SU-DHL-6 (cell line): ENCODE measurements around the gene SMARCA4.

ENCODE experiments used
- H2AFZ ChIP-seq: fragments of 200-600 bp; sonication (generic); 2 replicates; pipeline ENCODE4 v1.6.1; 2014; ENCODE audit warnings: low read depth, mild to moderate bottlenecking, moderate library complexity, mixed read lengths, antibody characterized with exemption, low read length; ENCODE audit not compliant: severe bottlenecking
- H3F3A ChIP-seq: fragments of 200-600 bp; shearing (Covaris generic); 2 replicates; pipeline ENCODE4 v1.6.0; 2016; ENCODE audit warnings: antibody characterized with exemption, mild to moderate bottlenecking; ENCODE audit not compliant: insufficient read depth
- H3K27ac ChIP-seq: fragments of 200-600 bp; sonication (generic); 2 replicates; pipeline ENCODE4 v1.5.1; 2016; ENCODE audit warnings: low read depth, mild to moderate bottlenecking, low read length, moderate library complexity, mixed read lengths
- H3K27me3 ChIP-seq: fragments of 200-600 bp; sonication (generic), shearing (Covaris generic); 2 replicates; pipeline ENCODE4 v1.6.0; 2014; ENCODE audit warnings: mild to moderate bottlenecking, low read length
- H3K36me3 ChIP-seq: fragments of 200-600 bp; sonication (generic); 2 replicates; pipeline ENCODE4 v1.6.1; 2014; ENCODE audit warnings: mild to moderate bottlenecking, low read length, mixed read lengths
- H3K4me2 ChIP-seq: fragments of 300-600, 200-600 bp; shearing (Covaris generic), sonication (generic); 2 replicates; pipeline ENCODE4 v1.6.0; 2014; ENCODE audit warnings: low read length, low read depth, mild to moderate bottlenecking; ENCODE audit not compliant: poor library complexity, severe bottlenecking
- H3K4me3 ChIP-seq: fragments of 200-600 bp; sonication (generic); 2 replicates; pipeline ENCODE4 v1.5.1; 2014; ENCODE audit warnings: antibody characterized with exemption, low read length, mild to moderate bottlenecking, mixed read lengths; ENCODE audit not compliant: insufficient read depth, poor library complexity, severe bottlenecking
- H3K79me2 ChIP-seq: fragments of 200-600 bp; sonication (generic); 2 replicates; pipeline ENCODE4 v1.6.1; 2014; ENCODE audit warnings: mild to moderate bottlenecking, low read length, moderate library complexity; ENCODE audit not compliant: insufficient read depth
- H3K9ac ChIP-seq: fragments of 200-600 bp; sonication (generic); 2 replicates; pipeline ENCODE4 v1.7.0; 2014; ENCODE audit warnings: mild to moderate bottlenecking, low read length
- H3K9me2 ChIP-seq: fragments of 200-600 bp; sonication (generic); replicated peaks from 2 replicates; pipeline ENCODE4 v1.6.1; 2014; ENCODE audit warnings: low read length; ENCODE audit not compliant: insufficient read depth
- H3K9me3 ChIP-seq: fragments of 200-600 bp; sonication (generic); 2 replicates; pipeline ENCODE4 v1.6.1; 2014; ENCODE audit warnings: low read length, mixed read lengths; ENCODE audit not compliant: insufficient read depth
- H4K20me1 ChIP-seq: fragments of 200-600 bp; sonication (generic); 2 replicates; pipeline ENCODE4 v1.6.1; 2014; ENCODE audit warnings: low read depth, mild to moderate bottlenecking, antibody characterized with exemption, low read length, moderate library complexity, mixed read lengths
- EZH2phosphoT487 ChIP-seq: fragments of 200-600 bp; sonication (generic), shearing (Covaris generic); conservative IDR thresholded peaks from 2 replicates; pipeline ENCODE4 v1.6.1; 2018; ENCODE audit warnings: mild to moderate bottlenecking, antibody characterized with exemption, low read length, moderate library complexity, mixed read lengths
- TF ChIP-seq, protein P1 (sequence below): fragments of 200-600 bp; sonication (generic); IDR thresholded peaks from one replicate; pipeline ENCODE4 v1.5.1; 2017; ENCODE audit warnings: antibody characterized with exemption, mild to moderate bottlenecking, low read length, moderate library complexity; ENCODE audit not compliant: insufficient read depth, poor library complexity, severe bottlenecking

The SMARCA4 gene

DNA sequence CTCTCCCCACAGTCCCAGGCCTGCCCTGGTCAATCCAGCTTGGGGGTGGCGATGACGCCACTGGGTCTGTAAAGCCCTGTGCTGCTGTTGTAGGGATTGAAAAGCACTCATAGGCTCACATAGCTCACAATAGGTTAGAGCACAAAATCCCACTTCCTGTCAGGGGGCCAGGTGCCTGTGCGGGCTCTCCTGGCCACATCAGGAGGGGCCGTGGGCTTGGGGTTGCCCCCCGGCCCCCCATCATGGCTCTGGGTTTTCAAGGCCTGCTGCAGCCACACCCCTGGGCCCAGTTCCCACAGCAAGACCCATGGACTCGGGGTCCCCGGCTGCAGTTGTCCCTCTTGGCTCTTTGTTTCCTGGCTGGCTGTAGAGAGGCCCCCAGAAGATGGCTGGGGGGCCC is 62.9 kb downstream of the SMARCA4 start:
- H3K36me3 ChIP-seq, result peaks cover 18% of the 10 kb centered on the region
- H3K9ac ChIP-seq, result no peak overlapping the region
- H3K4me3 ChIP-seq, result no peak overlapping the region
- H3K9me2 ChIP-seq, result no peaks in the 10 kb centered on the region
- no peaks in the 10 kb centered on the region; the same call in 1 of the 2 replicates for H4K20me1 ChIP-seq
- H3K79me2 ChIP-seq, result no peaks in the 10 kb centered on the region
- TF ChIP-seq EZH2phosphoT487, result no peak
- TF ChIP-seq, protein P1, sequence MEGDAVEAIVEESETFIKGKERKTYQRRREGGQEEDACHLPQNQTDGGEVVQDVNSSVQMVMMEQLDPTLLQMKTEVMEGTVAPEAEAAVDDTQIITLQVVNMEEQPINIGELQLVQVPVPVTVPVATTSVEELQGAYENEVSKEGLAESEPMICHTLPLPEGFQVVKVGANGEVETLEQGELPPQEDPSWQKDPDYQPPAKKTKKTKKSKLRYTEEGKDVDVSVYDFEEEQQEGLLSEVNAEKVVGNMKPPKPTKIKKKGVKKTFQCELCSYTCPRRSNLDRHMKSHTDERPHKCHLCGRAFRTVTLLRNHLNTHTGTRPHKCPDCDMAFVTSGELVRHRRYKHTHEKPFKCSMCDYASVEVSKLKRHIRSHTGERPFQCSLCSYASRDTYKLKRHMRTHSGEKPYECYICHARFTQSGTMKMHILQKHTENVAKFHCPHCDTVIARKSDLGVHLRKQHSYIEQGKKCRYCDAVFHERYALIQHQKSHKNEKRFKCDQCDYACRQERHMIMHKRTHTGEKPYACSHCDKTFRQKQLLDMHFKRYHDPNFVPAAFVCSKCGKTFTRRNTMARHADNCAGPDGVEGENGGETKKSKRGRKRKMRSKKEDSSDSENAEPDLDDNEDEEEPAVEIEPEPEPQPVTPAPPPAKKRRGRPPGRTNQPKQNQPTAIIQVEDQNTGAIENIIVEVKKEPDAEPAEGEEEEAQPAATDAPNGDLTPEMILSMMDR, result no peak
- H3K4me2 ChIP-seq, result no peak overlapping the region
- H3K27me3 ChIP-seq, result no peaks in the 10 kb centered on the region
- H3F3A ChIP-seq, result no peaks in the 10 kb centered on the region
- no peak overlapping the region for H2AFZ ChIP-seq
- H3K9me3 ChIP-seq, result no peaks in the 10 kb centered on the region
- H3K27ac ChIP-seq, result no peak overlapping the region

GRCh38 chr19:11024259-11024658 is 63.4 kb downstream of the SMARCA4 start:
- TF ChIP-seq, protein P1, result no peak
- no peak for TF ChIP-seq EZH2phosphoT487
- no peaks in the 10 kb centered on the region for H3K9me2 ChIP-seq
- no peak overlapping the region for H3K27ac ChIP-seq
- H3K4me2 ChIP-seq, result no peak overlapping the region
- H3K27me3 ChIP-seq, result no peaks in the 10 kb centered on the region
- no peak overlapping the region for H3K4me3 ChIP-seq
- H3K9me3 ChIP-seq, result no peaks in the 10 kb centered on the region
- peaks cover 18% of the 10 kb centered on the region for H3K36me3 ChIP-seq
- no peaks in the 10 kb centered on the region; the same call in 1 of the 2 replicates for H4K20me1 ChIP-seq
- no peaks in the 10 kb centered on the region for H3K79me2 ChIP-seq
- H3K9ac ChIP-seq, result no peak overlapping the region
- no peak overlapping the region for H2AFZ ChIP-seq
- no peaks in the 10 kb centered on the region for H3F3A ChIP-seq

DNA sequence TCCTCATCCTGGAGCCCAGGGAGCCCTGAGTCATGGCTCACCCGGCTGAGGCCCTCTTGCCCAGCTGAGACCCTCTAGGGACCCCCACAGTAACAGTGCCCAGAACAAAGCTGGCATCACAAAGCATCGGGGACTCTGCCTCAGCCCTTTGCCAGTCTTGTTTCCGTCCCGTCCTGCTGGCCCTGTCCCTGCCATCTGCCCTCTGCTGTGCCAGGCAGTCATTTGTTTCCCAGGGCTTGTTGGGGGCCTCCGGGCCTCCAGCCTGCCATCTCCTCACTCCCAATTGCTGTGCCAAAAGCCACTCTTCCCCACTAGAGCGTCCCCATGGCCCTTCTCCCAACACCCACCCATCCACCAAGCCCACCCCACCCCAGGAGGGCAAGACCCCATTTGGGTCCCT is 64.2 kb downstream of the SMARCA4 start:
- Histone ChIP-seq H3K4me2 (no peak overlapping the region), H3K79me2 (no peaks in the 10 kb centered on the region), H4K20me1 (no peaks in the 10 kb centered on the region; the same call in 1 of the 2 replicates), H3K27ac (no peak overlapping the region), H2AFZ (no peak overlapping the region), H3K9me3 (no peaks in the 10 kb centered on the region), H3K36me3 (peaks cover 18% of the 10 kb centered on the region), H3F3A (no peaks in the 10 kb centered on the region), H3K9ac (no peak overlapping the region), H3K9me2 (no peaks in the 10 kb centered on the region), H3K4me3 (no peak overlapping the region), H3K27me3 (no peaks in the 10 kb centered on the region)
- TF ChIP-seq EZH2phosphoT487, result no peak
- TF ChIP-seq, protein P1, result no peak

- Histone ChIP-seq H3K9ac (no peak overlapping the region), H3K27me3 (no peaks in the 10 kb centered on the region), H3K9me2 (no peaks in the 10 kb centered on the region), H3F3A (no peaks in the 10 kb centered on the region), H3K4me3 (no peak overlapping the region), H2AFZ (no peak overlapping the region), H3K4me2 (no peak overlapping the region), H3K36me3 (peaks cover 18% of the 10 kb centered on the region), H4K20me1 (no peaks in the 10 kb centered on the region; the same call in 1 of the 2 replicates), H3K9me3 (no peaks in the 10 kb centered on the region), H3K27ac (no peak overlapping the region), H3K79me2 (no peaks in the 10 kb centered on the region)
- no peak for TF ChIP-seq EZH2phosphoT487
- TF ChIP-seq, protein P1, result no peak
These were observed 64.6 kb downstream of the SMARCA4 start for GRCh38 chr19:11025445-11025844.
